Prostate gland (tissue), 2 donors: Measurements from ENCODE around the gene NMRK2. TPM values are rescaled to one million over a fixed set of nuclear protein-coding genes. Genes with fewer than 3 reads are reported as not detected.

Source experiments
- DNase-seq: peaks from one replicate; pipeline ENCODE4 v3.0.0-alpha.2; 2019; ENCODE audit warnings: low spot score
- H3K27ac ChIP-seq, 2 donors: fragments of 200-600 bp; sonication (generic); 2 replicates each; pipeline ENCODE4 v1.5.1; 2017 to 2019
- H3K27me3 ChIP-seq: fragments of 200-600 bp; sonication (generic); replicated peaks from 2 replicates; pipeline ENCODE4 v1.5.1; 2019; ENCODE audit not compliant: insufficient read depth
- H3K36me3 ChIP-seq, 2 donors: fragments of 200-600 bp; sonication (generic); 1 replicate in 1 of 2; 2 replicates in 1 of 2; pipeline versions ENCODE4 v1.5.1 to v1.8.1; 2017 to 2019
- H3K4me1 ChIP-seq: fragments of 200-600 bp; sonication (generic); replicated peaks from 2 replicates; pipeline ENCODE4 v1.5.1; 2019
- H3K4me3 ChIP-seq, 2 donors: fragments of 200-600 bp; sonication (generic); 2 replicates each; pipeline ENCODE4 v1.5.1; 2017 to 2019
- H3K9me3 ChIP-seq: fragments of 200-600 bp; sonication (generic); 2 replicates; pipeline ENCODE4 v1.5.1; 2017
- CTCF ChIP-seq, 4 experiments: fragments of 200-600 bp in 2 of 4; fragments of 450-650 bp in 2 of 4; sonication (generic) in 2 of 4; IDR thresholded peaks; 1 replicate in 3 of 4; 2 replicates in 1 of 4; pipeline ENCODE4 v1.5.1; 2016 to 2019; ENCODE audit warnings: antibody characterized with exemption in 4 of 4, mild to moderate bottlenecking in 2 of 4, moderate library complexity in 2 of 4
- POLR2A ChIP-seq: fragments of 450-650 bp; IDR thresholded peaks from one replicate; pipeline ENCODE4 v1.6.1; 2016; ENCODE audit warnings: antibody characterized with exemption, mild to moderate bottlenecking
- POLR2AphosphoS5 ChIP-seq: sonication (generic); formaldehyde crosslinking; IDR thresholded peaks from one replicate; pipeline ENCODE4 v1.6.1; 2017; ENCODE audit warnings: antibody characterized with exemption
- WGBS: methylation state at CpG from one replicate; pipeline ENCODE4 v1.1.5; 2018; 5-methylcytosine and 5-hydroxymethylcytosine counted together
- intact Hi-C: fragments of 100-400 bp; cut with DNase I; formaldehyde crosslinking; loops from one replicate; pipeline ENCODE4 v1.14.2; 2022
- total RNA-seq, 2 donors: library from RNA; depleted of rRNA; stranded (reverse); fragments of >200 nt; gene quantifications; one replicate each; pipeline ENCODE4 v1.1.0, GENCODE V29; 2016

NMRK2 gene
- total RNA-seq, 2 donors from 2014 or later, result 0.64 to 1.8 TPM

- TF ChIP-seq POLR2AphosphoS5 (no peak), POLR2A (no peak), CTCF (IDR thresholded peaks at IDR 0.05) (no peak)
- Histone ChIP-seq H3K9me3 (no peaks in the 10 kb centered on the region), H3K4me1 (peaks cover 6% of the 10 kb centered on the region), H3K4me3 (no peak overlapping the region), H3K36me3 (peaks cover 70 to 79% of the 10 kb centered on the region in 2 donors), H3K27ac (no peak overlapping the region), H3K27me3 (no peaks in the 10 kb centered on the region)
- WGBS, result 91% methylated on average over 18 of the region's 18 CpGs
- intact Hi-C loops, result no loop called here
- no peak for DNase-seq
These were observed 46.4 kb downstream of the NMRK2 start for GRCh38 chr19:3979289-3979673.

- Histone ChIP-seq H3K27ac (no peak overlapping the region), H3K4me3 (no peak overlapping the region), H3K27me3 (no peaks in the 10 kb centered on the region), H3K36me3 (peaks cover 70 to 79% of the 10 kb centered on the region in 2 donors), H3K9me3 (no peaks in the 10 kb centered on the region), H3K4me1 (peaks cover 6% of the 10 kb centered on the region)
- WGBS, result 86% methylated on average over 22 of the region's 25 CpGs
- no peak for DNase-seq
- intact Hi-C loops, result loop anchor here (5.0 kb wide), 1 partner anchor 202 kb away; the partner anchor contains the start of genes ANKRD24 and SIRT6
- TF ChIP-seq POLR2AphosphoS5 (no peak), CTCF (IDR thresholded peaks at IDR 0.05) (no peak), POLR2A (no peak)
These were observed 46.9 kb downstream of the NMRK2 start for GRCh38 chr19:3979674-3980352.

DNA sequence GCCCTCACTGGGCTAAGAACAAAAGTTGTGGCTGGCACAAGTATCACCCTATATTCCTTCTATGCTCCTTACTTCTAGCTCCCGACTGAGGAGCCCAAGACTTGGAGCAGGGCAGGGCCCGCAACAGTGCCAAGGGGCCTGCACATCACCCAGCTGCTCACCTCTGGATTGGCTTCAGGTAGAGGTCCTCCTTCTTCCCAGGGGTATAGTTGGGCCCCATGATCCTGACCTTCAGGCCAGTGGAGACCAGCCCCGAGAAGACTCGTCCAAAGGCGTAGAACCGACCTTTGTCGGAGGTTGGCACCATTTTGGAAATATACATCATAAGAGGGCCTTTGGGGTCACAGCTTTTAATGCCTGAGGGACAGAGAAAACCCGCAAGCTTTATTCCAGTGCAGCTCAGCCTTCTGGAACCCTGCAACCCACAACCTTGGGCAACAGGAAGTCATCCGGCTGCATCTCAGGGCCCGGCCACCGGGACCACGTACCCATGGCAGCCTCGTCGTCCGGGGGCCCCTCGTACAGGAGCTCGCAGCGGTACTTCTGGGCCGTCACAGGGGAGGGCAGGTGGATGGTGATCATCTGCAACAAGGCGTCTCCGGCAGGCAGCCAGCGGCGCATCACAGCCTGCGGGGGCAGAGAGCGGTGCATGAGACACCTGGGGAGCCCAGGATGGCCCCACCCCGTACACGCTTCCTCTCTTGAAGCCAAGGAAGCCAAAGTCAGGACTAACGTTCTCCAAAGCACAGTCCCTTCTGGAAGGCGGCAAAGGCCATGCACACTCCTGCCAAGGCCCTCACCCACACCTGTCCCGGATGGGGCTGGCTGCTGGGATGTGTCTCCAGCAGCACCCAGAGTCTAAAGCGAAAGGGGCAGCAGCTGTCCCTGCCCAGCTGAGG lies 47.7 kb downstream of the NMRK2 start:
- H3K36me3 ChIP-seq, result peaks cover 70 to 78% of the 10 kb centered on the region in 2 donors
- intact Hi-C loops, result loop anchor here (5.0 kb wide), 1 partner anchor 202 kb away; the partner anchor contains the start of genes ANKRD24 and SIRT6
- H3K9me3 ChIP-seq, result no peaks in the 10 kb centered on the region
- H3K27me3 ChIP-seq, result no peaks in the 10 kb centered on the region
- no peak for DNase-seq
- H3K4me1 ChIP-seq, result peaks cover 8% of the 10 kb centered on the region
- no peak overlapping the region for H3K27ac ChIP-seq
- no peak overlapping the region for H3K4me3 ChIP-seq
- TF ChIP-seq POLR2A, result no peak
- TF ChIP-seq POLR2AphosphoS5, result no peak
- TF ChIP-seq CTCF (IDR thresholded peaks at IDR 0.05), result no peak
- WGBS, result 90% methylated on average over 31 of the region's 31 CpGs

- Histone ChIP-seq H3K27me3 (no peaks in the 10 kb centered on the region), H3K4me3 (no peak overlapping the region), H3K36me3 (peaks cover 64 to 70% of the 10 kb centered on the region in 2 donors), H3K27ac (no peak overlapping the region), H3K9me3 (no peaks in the 10 kb centered on the region), H3K4me1 (peaks cover 13% of the 10 kb centered on the region)
- 89% methylated on average over 10 of the region's 10 CpGs for WGBS
- intact Hi-C loops, result loop anchor here (5.0 kb wide), 1 partner anchor 201 kb away; the partner anchor contains the start of genes ANKRD24 and SIRT6
- DNase-seq, result no peak
- no peak for TF ChIP-seq POLR2A
- TF ChIP-seq POLR2AphosphoS5, result no peak
- TF ChIP-seq CTCF (IDR thresholded peaks at IDR 0.05), result no peak
These were observed 48.5 kb downstream of the NMRK2 start for GRCh38 chr19:3981373-3981735.
